WTC11 (cell line): ENCODE measurements around the gene ATP2A2. TPM values are rescaled to one million over a fixed set of nuclear protein-coding genes. Genes with fewer than 3 reads are reported as not detected.
A peak's percentile ranks its signal among the peaks of the same experiment; 100 is the strongest.

Experiments
- ATAC-seq: fragments of 200-7000 bp; cut with Tn5 transposase; 2 replicates; pipeline ENCODE4 v1.10.0; 2021; ENCODE audit warnings: mild to moderate bottlenecking, moderate library complexity
- CTCF ChIA-PET: fragments of 300-600 bp; sonication (Branson Sonifier 250); formaldehyde crosslinking; loops from one replicate; lab custom pipeline; 2021; ENCODE audit warnings: antibody characterized with exemption; lab: Charles Lee
- POLR2A ChIA-PET: fragments of 350-600 bp; sonication (Branson Sonifier 250); formaldehyde crosslinking; loops from one replicate; lab custom pipeline; 2021; ENCODE audit warnings: antibody characterized with exemption; lab: Charles Lee
- DNase-seq: peaks from one replicate; pipeline ENCODE4 v3.0.0; 2021; ENCODE audit warnings: low spot score
- H3K27ac Mint-ChIP-seq: 2 replicates; pipeline ENCODE4 v1.8.0; 2021; ENCODE audit warnings: mixed read lengths
- H3K27me3 Mint-ChIP-seq: 2 replicates; pipeline ENCODE4 v1.8.0; 2021; ENCODE audit warnings: low read depth, mild to moderate bottlenecking, moderate library complexity, mixed read lengths
- H3K36me3 Mint-ChIP-seq: 2 replicates; pipeline ENCODE4 v1.8.0; 2021; ENCODE audit warnings: mixed read lengths
- H3K4me1 Mint-ChIP-seq: 2 replicates; pipeline ENCODE4 v1.8.0; 2022; ENCODE audit warnings: mixed read lengths
- H3K4me3 Mint-ChIP-seq: 2 replicates; pipeline ENCODE4 v1.8.0; 2021; ENCODE audit warnings: mild to moderate bottlenecking, moderate library complexity, mixed read lengths
- H3K9me3 Mint-ChIP-seq: 2 replicates; pipeline ENCODE4 v1.8.0; 2021; ENCODE audit warnings: mixed read lengths
- AFF4 ChIP-seq: sonication (generic); formaldehyde crosslinking; IDR thresholded peaks from 2 replicates; pipeline ENCODE4 v1.8.1; 2023; ENCODE audit warnings: mild to moderate bottlenecking, missing genetic modification reagents, borderline replicate concordance
- ATF3 ChIP-seq: sonication (generic); formaldehyde crosslinking; conservative IDR thresholded peaks from 2 replicates; pipeline ENCODE4 v1.8.1; 2022; ENCODE audit warnings: mild to moderate bottlenecking, missing genetic modification reagents
- CBFB ChIP-seq: sonication (generic); formaldehyde crosslinking; IDR thresholded peaks from 2 replicates; pipeline ENCODE4 v1.8.1; 2022; ENCODE audit warnings: mild to moderate bottlenecking, low read depth, missing genetic modification reagents
- CREB1 ChIP-seq: sonication (generic); formaldehyde crosslinking; IDR thresholded peaks from 2 replicates; pipeline ENCODE4 v1.8.0; 2023; ENCODE audit warnings: mild to moderate bottlenecking, missing genetic modification reagents
- ELF4 ChIP-seq: sonication (generic); formaldehyde crosslinking; IDR thresholded peaks from 2 replicates; pipeline ENCODE4 v1.8.1; 2022; ENCODE audit warnings: low read depth, mild to moderate bottlenecking, moderate library complexity, missing genetic modification reagents
- ESRRA ChIP-seq: sonication (generic); formaldehyde crosslinking; IDR thresholded peaks from 2 replicates; pipeline ENCODE4 v1.8.1; 2022; ENCODE audit warnings: mild to moderate bottlenecking, missing genetic modification reagents, borderline replicate concordance
- GRHL2 ChIP-seq: fragments of 250-450 bp; sonication (Bioruptor Pico); IDR thresholded peaks from 2 replicates; pipeline ENCODE4 v1.8.0; 2022; ENCODE audit warnings: mild to moderate bottlenecking, moderate library complexity; ENCODE audit not compliant: insufficient replicate concordance, severe bottlenecking
- GTF2I ChIP-seq: fragments of 250-450 bp; sonication (Bioruptor Pico); conservative IDR thresholded peaks from 2 replicates; pipeline ENCODE4 v1.4.0; 2021; ENCODE audit warnings: mild to moderate bottlenecking
- IRF2 ChIP-seq: sonication (generic); formaldehyde crosslinking; IDR thresholded peaks from 2 replicates; pipeline ENCODE4 v1.8.0; 2022; ENCODE audit warnings: low read depth, missing genetic modification reagents, borderline replicate concordance
- NR2C2 ChIP-seq: sonication (generic); formaldehyde crosslinking; IDR thresholded peaks from 2 replicates; pipeline ENCODE4 v1.8.0; 2022; ENCODE audit warnings: mild to moderate bottlenecking, missing genetic modification reagents
- SMAD4 ChIP-seq: sonication (generic); formaldehyde crosslinking; IDR thresholded peaks from 2 replicates; pipeline ENCODE4 v1.8.0; 2022; ENCODE audit warnings: mild to moderate bottlenecking, missing genetic modification reagents
- SOX15 ChIP-seq: fragments of 250-450 bp; sonication (Bioruptor Pico); IDR thresholded peaks from 2 replicates; pipeline ENCODE4 v1.9.0; 2021; ENCODE audit warnings: mild to moderate bottlenecking
- ZBTB21 ChIP-seq: sonication (generic); formaldehyde crosslinking; IDR thresholded peaks from 2 replicates; pipeline ENCODE4 v1.8.1; 2023; ENCODE audit warnings: mild to moderate bottlenecking, missing genetic modification reagents, borderline replicate concordance
- ZNF263 ChIP-seq: sonication (generic); formaldehyde crosslinking; IDR thresholded peaks from 2 replicates; pipeline ENCODE4 v1.8.1; 2022; ENCODE audit warnings: low read depth, mild to moderate bottlenecking, moderate library complexity, missing genetic modification reagents
- ZNF416 ChIP-seq: fragments of 250-450 bp; sonication (Bioruptor Pico); IDR thresholded peaks from 2 replicates; pipeline ENCODE4 v1.9.0; 2021; ENCODE audit warnings: mild to moderate bottlenecking, inconsistent platforms
- total RNA-seq: library from RNA; stranded (reverse); gene quantifications from 3 replicates; pipeline ENCODE4 v1.2.3, GENCODE V29; 2021
- TF ChIP-seq, protein P1 (sequence below): sonication (generic); formaldehyde crosslinking; conservative IDR thresholded peaks from 2 replicates; pipeline ENCODE4 v1.8.1; 2023; ENCODE audit warnings: mild to moderate bottlenecking, low read depth, missing genetic modification reagents, moderate library complexity
- TF ChIP-seq, protein P2 (sequence below): sonication (generic); formaldehyde crosslinking; IDR thresholded peaks from 2 replicates; pipeline ENCODE4 v1.8.0; 2023; ENCODE audit warnings: mild to moderate bottlenecking, missing genetic modification reagents
- TF ChIP-seq, protein P3 (sequence below): fragments of 250-450 bp; sonication (Bioruptor Pico); conservative IDR thresholded peaks from 2 replicates; pipeline ENCODE4 v1.9.0; 2021; ENCODE audit warnings: mild to moderate bottlenecking

The ATP2A2 gene
- total RNA-seq, 1 experiment from 2014 or later: 239 TPM

DNA sequence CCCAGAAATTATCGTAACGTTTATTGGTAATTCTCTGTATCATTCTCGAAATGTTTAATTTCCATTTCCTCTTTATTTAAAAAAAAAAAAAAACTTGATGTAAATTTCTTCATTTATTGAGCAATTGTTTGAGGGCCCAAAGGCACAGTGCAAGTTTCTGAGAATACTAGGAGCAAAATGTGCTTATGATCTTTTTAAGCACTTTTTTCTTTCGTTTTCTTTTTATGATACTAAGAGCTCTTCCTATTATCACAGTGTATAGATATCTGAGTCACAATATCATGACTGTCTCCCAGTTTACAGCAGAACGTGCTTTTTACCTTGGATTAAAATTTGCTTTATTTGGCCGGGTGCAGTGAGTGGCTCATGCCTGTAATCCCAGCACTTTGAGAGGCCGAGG lies 5.6 kb downstream of the ATP2A2 start (continued):
- TF ChIP-seq, protein P1, sequence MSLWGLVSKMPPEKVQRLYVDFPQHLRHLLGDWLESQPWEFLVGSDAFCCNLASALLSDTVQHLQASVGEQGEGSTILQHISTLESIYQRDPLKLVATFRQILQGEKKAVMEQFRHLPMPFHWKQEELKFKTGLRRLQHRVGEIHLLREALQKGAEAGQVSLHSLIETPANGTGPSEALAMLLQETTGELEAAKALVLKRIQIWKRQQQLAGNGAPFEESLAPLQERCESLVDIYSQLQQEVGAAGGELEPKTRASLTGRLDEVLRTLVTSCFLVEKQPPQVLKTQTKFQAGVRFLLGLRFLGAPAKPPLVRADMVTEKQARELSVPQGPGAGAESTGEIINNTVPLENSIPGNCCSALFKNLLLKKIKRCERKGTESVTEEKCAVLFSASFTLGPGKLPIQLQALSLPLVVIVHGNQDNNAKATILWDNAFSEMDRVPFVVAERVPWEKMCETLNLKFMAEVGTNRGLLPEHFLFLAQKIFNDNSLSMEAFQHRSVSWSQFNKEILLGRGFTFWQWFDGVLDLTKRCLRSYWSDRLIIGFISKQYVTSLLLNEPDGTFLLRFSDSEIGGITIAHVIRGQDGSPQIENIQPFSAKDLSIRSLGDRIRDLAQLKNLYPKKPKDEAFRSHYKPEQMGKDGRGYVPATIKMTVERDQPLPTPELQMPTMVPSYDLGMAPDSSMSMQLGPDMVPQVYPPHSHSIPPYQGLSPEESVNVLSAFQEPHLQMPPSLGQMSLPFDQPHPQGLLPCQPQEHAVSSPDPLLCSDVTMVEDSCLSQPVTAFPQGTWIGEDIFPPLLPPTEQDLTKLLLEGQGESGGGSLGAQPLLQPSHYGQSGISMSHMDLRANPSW: no peak
- TF ChIP-seq ATF3 (CRISPR knock-in tag) (no peak), GTF2I (CRISPR knock-in tag) (no peak), SMAD4 (no peak), GRHL2 (no peak), SOX15 (no peak), AFF4 (no peak)
- TF ChIP-seq, protein P2, sequence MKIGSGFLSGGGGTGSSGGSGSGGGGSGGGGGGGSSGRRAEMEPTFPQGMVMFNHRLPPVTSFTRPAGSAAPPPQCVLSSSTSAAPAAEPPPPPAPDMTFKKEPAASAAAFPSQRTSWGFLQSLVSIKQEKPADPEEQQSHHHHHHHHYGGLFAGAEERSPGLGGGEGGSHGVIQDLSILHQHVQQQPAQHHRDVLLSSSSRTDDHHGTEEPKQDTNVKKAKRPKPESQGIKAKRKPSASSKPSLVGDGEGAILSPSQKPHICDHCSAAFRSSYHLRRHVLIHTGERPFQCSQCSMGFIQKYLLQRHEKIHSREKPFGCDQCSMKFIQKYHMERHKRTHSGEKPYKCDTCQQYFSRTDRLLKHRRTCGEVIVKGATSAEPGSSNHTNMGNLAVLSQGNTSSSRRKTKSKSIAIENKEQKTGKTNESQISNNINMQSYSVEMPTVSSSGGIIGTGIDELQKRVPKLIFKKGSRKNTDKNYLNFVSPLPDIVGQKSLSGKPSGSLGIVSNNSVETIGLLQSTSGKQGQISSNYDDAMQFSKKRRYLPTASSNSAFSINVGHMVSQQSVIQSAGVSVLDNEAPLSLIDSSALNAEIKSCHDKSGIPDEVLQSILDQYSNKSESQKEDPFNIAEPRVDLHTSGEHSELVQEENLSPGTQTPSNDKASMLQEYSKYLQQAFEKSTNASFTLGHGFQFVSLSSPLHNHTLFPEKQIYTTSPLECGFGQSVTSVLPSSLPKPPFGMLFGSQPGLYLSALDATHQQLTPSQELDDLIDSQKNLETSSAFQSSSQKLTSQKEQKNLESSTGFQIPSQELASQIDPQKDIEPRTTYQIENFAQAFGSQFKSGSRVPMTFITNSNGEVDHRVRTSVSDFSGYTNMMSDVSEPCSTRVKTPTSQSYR (CRISPR knock-in tag): no peak
- TF ChIP-seq, protein P3, sequence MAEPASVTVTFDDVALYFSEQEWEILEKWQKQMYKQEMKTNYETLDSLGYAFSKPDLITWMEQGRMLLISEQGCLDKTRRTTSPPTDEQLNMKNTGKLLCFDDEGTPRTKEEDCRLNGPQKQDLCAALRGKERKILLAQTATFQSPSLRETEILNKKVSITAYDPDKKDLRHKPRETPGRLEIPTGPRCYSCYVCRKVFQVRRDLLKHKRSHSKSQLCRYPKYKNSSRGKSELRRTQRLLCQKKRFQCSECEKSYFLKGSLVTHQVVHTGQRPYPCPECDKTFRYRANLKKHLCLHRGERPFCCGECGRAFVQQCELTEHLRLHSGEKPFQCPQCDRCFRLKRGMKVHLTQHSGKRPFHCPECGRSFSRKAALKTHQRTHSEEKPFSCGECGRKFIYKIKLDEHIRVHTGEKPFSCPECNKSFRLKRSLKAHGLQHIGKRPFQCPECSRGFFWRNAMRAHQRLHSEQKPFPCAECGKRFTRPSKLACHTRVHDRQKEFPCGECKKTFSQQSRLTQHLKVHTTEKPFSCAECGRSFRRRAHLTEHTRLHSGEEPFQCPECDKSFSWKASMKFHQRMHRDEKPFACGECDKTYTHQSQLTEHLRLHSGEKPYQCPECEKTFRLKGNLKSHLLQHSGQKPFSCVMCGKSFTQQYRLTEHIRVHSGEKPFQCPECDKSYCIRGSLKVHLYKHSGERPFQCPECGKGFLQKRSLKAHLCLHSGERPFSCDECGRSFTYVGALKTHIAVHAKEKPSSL (CRISPR knock-in tag): no peak

GRCh38 chr12:110287986-110288385 lies 6.9 kb downstream of the ATP2A2 start:
- no peak for DNase-seq
- Mint-ChIP-seq H3K27me3 (no peaks in the 10 kb centered on the region), H3K36me3 (peaks cover 77% of the 10 kb centered on the region), H3K9me3 (no peaks in the 10 kb centered on the region), H3K4me1 (peaks cover 37% of the 10 kb centered on the region), H3K4me3 (no peak overlapping the region), H3K27ac (peak overlapping the region; percentile 63)
- no peak for ATAC-seq
- ChIA-PET POLR2A (interaction anchor here (0.6 kb wide), 2 partner anchors 123 to 1158 kb away, joined by 3 to 5 read pairs; no protein-coding TSS in a partner anchor), CTCF (interaction anchor here (1.2 kb wide), 1 partner anchor 162 kb away, joined by 4 read pairs; the partner anchor contains the start of gene ARPC3)
- TF ChIP-seq, protein P1: no peak
- TF ChIP-seq ESRRA (CRISPR knock-in tag) (no peak), CREB1 (CRISPR knock-in tag) (no peak), ZNF416 (CRISPR knock-in tag) (no peak), IRF2 (no peak), ZNF263 (CRISPR knock-in tag) (no peak), NR2C2 (no peak), CBFB (CRISPR knock-in tag) (no peak), ELF4 (CRISPR knock-in tag) (no peak), ZBTB21 (CRISPR knock-in tag) (no peak), AFF4 (no peak)
